NCI-H774 (cell line): Measurements from ENCODE around the gene LRP1.
A peak's percentile ranks its signal among the peaks of the same experiment; 100 is the strongest.

Source experiments
- DNase-seq: peaks from one replicate; lab custom pipeline; 2025; lab: John Stamatoyannopoulos, UW

LRP1 gene

DNA sequence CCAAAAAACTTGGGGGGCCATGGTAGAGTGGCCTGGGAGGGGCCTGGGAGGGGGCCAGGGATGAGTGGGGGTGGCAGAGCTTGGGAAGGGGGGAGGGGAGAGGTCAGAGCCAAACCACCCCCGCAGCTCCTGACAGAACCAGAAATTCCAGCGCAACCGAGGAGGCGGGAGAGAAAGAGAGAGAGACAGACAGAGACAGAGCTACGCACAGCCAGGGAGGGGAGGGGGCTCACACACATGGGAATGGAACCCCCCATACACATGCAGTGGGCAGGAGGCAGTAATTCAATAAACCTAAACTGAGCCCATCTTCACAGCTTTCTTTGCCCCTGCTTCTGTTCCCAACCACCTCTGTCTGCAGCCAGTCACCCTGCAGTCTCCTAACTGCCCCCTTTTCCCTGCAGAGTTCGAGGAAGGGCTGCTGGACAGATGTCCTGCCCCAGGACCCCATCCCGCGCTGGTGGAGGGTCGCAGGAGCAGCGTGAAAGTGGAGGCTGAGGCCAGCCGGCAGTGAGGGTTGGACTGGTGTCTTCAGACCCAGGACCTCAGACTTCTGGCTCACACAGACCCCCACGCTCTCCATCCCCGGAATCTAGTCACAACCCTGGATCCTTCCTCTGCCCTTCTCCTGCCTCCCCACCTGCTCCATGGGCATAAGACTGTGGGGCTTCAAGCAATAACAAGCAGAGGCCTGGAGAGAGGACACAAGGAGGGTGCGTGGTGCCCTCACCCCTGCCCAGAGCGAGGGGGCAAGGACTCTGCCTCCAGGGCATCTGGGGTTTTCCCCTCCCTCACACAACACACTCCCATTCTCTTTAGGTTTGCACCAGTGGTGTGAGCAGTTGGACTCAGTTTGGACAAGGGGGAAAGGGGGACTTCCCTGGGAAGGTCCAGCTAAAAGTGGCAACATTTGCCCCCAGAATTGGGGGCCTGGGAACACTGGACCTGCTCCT lies 33.8 kb upstream of the LRP1 start:
- DNase-seq: no peak

DNA sequence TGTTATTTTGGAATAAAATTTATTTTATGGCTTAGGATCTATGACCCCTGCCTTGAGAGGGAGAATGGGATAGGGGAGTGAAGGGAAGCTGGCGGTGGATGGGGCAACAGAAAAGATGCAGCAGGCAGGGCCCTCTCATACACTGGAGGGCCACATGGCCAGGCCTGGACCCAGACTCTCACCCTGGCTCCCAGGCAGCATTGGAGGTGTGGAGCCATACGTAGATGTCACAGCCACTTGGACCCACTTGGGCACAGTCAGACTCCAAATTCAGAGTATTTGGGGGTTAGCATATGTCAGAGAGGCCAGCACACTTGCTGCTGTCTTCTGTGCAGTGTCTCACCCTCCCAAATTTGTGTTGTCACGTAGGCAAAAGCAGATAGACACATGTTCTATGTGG lies 32.8 kb upstream of the LRP1 start:
- no peak for DNase-seq

DNA sequence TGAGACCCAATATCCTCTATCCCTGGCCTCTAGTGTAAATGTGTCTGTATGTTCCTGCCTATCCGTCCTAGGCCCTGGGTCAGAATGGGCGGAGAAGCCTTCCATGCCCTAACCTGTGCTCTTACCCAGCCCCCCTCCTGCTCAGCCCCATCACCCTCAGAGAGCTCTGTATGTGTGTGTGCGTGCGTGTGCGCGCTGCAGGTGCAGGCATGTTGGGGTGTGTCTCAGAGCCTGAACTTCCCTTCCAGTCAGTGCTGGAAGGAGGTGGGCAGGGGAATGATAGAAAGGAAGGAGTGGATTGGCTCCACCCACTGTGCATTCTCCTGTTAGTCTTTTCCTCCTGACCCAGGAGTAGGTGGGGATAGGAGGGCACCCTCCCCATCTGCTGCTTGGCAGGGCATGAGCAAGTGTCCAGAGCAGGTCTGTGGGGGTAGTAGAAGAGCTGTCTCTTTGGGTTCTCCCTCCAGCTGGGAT lies 32.1 kb upstream of the LRP1 start:
- no peak for DNase-seq

DNA sequence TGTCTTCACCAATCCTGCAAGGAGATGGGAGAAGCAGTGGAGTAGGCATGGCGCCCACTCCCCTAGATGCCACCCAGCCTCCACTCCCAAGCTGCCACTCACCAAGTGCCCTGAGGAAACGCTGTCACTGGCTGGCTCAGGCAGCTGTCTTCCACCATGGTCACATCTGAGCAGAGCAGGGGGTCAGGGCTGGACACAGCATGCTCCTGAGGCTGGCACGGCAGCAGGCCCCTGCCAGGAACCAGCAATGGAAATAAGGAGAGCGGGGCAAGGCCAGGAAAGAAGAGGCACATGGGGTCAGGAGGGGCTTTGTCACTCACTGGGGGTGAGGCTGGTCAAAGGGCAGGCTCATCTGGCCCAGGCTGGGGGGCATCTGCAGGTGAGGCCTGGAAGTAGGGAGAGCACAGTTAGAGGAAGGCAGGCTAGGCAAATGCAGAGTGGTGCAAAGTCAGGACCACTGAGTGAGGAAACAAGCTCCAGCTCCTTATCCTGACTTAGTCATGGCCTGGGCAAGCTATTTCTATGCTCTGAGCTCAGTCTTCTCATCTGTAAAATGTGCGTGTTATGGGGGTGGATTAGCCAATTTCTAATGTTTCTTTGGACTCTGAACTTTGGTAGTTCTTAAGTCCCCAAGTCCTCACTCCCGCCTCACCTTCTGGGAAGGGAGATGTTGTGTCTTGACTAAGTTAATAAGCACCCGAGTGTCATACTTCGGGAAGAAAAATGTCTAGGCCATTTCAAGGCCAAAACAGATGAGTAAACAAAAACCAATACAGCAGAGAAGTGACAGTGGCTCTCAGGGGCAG lies 31.3 kb upstream of the LRP1 start:
- no peak for DNase-seq

DNA sequence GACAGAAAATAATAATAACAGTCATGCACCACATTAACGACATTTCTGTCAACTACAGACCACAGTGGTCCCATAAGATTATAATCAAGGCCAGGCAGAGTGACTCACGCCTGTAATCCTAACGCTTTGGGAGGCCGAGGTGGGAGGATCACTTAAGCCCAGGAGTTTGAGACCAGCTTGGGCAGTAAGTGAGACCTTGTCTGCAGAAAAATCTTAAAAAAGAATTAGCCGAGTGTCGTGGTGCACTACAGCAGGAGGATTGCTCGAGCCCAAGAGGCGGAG lies 30.8 kb upstream of the LRP1 start:
- no peak for DNase-seq

DNA sequence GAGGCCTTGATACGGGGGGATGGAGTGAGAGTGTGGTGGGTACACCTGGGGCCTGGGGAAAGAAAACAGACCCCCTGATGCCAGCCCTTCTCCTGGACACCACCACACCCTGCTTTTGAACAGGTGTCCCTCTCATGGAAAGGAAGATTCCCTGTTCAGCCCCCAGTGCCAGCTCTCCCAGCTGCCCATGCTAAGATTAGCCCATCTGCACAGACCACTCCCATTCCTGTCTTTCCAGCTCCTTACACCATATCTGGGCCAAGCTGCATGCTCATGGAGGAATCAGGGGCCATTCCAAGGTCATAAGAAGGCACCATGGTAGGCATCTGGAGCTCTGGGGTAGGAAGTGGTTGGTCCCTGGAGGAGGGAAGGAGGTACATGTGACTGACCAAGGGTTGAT lies 29.7 kb upstream of the LRP1 start:
- DNase-seq: no peak

DNA sequence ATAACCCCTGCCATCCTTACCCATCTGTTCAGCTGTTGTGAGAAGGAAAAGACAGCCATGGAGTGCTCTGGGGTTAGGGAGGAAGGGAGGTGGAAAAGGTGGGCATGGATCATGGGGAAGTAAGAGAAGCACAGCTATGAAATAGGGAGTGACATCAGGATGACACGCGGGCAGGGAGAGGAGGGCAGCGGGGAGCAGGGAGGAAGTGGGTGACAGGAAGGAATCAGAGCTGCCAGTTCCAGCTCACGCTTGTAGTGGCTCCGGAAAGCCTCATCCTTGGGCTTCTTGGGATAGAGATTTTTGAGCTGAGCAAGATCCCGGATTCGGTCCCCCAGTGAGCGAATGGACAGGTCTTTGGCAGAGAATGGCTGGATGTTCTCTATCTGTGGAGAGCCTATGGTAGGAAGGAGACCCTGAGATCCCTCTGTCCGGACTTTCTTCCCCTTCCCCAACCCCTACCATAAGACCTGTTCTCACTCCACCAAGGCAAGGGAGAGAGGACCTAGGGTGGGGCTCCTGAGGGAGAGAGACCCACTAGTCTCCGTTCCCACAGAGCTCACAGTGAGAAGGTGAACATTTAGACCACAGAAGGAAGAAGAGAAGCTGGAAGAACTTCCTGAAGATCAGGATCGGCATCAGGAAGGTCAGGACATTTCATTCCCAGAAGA lies 29.1 kb upstream of the LRP1 start:
- DNase-seq: no peak

DNA sequence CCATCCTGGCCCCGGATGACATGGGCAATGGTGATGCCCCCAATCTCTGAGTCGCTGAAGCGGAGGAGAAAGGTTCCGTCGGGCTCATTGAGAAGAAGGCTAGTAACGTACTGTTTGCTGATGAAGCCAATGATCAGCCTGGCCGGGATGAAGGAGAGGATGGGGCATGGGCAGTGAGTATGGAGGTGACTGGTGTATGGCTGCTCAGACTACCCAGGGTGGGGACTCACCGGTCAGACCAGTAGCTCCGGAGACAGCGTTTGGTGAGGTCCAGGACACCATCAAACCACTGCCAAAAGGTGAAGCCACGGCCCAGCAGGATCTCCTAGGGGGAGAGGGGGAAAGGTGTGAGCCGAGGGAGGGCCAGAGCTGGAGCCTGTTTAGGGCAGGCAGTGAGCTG lies 28.5 kb upstream of the LRP1 start:
- DNase-seq: no peak

DNA sequence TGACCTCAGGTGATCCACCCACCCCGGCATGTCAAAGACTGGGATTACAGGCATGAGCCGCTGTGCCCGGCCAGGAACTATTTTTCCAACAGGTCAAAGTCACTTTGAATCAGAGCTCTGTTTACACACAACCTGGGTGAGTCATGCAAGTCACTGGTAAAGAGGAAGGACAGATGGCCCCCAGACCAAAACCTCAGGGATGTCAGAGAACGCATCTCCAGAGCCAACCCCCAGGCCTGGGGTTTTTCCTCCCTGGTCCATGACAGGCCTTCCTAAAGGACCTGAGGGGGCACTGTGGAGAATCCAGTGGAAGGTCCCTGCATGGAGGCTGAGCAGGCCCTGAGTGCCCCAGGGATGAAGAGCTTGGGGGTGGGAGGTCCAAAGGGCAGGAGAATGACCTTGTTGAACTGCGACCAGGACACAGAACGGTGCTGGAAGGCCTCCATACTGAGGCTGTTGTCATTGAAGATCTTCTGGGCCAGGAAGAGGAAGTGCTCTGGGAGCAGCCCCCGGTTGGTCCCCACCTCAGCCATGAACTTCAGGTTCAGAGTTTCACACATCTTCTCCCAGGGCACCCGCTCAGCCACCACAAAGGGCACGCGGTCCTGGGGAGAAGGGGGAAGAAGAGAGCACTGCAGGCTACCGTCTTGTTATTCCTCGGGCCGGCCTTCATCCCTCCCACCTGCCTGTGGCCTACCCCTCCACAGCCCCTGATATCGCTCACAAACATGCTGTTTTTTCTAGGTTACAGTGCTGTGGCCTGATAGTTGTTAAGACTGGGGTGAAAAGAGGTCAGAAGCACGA lies 26.2 kb upstream of the LRP1 start:
- no peak for DNase-seq

DNA sequence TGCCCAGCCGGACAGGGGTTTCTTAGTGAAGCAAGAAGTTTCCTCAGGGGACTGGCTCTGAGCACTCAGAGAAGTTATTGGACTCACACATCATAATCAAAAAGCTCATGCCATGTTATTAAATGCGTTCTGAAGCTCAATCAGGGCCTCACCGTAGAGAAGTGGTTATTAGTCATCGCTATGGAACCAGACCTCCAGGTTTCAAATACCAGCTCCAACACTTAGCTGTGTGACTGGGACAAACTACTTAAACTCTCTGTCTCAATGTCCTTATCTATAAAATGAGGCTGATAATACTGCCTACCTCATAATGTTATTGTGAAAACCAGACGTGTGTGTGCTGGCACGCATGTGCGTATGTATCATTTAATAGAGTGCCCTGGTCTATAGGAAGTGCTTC lies 24.4 kb upstream of the LRP1 start:
- DNase-seq: no peak

DNA sequence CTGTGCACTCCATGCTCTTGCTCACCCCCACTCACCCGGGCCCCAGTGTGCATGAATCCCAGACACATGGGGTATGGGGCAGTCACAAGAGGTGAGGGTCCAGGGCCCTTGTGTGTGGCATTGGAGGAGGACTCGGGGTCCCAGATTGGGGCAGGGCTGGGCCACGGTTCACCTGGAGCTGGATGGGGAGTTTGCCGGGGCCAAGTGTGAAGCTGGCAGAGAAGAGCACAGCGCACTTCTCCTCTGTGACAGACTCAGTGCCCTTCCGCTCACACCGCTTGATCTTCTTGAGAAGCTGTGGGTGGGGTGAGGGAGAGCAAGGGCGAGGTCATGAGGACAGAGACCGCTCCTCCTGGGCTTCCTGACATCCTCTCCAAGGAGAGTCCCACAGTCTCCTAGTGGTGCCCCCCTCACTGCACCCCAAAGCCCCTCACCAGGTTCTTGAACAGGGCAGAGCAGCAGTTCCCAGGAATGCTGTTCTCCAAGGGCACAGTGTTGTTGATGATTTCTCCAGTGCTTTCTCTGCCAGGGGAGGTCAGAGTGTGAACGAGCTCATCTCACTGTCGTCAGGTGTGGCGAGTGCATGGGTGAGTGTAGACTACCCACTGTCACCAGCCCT lies 23.9 kb upstream of the LRP1 start:
- no peak for DNase-seq

DNA sequence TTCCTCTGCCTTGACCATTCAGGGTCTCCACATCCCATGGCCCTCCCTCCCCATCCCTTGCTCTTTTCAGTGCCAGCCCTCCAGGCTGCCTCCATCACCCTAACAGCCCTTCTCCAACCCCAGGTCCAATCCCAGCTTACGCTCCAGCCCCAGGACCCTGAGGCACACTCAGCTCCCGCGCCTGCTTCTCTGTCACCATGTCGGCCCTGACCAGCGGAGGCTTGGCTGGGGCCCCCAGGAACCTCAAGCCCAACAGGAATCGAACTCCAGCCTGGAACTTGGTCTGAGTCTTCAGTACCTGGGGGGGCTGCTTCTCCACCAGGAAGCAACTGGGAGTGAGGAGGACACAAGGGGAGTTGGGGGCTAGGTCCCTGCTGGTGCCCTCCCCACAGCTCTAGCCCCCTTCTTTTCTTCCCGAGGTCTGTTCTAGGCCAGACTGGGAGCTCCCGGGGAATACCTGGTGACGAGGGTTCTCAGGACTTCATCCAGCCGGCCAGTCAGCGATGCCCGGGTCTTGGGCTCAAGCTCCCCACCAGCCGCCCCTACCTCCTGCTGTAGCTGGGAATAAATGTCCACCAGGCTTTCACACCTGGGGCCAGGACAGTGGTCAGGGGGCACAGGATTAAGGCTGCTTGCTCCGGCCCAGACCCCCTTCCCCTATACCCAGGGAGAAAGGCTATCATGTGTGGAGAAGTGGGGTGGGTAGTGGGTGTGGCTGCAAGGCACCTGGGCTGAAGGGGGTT lies 23.1 kb upstream of the LRP1 start:
- DNase-seq: no peak

DNA sequence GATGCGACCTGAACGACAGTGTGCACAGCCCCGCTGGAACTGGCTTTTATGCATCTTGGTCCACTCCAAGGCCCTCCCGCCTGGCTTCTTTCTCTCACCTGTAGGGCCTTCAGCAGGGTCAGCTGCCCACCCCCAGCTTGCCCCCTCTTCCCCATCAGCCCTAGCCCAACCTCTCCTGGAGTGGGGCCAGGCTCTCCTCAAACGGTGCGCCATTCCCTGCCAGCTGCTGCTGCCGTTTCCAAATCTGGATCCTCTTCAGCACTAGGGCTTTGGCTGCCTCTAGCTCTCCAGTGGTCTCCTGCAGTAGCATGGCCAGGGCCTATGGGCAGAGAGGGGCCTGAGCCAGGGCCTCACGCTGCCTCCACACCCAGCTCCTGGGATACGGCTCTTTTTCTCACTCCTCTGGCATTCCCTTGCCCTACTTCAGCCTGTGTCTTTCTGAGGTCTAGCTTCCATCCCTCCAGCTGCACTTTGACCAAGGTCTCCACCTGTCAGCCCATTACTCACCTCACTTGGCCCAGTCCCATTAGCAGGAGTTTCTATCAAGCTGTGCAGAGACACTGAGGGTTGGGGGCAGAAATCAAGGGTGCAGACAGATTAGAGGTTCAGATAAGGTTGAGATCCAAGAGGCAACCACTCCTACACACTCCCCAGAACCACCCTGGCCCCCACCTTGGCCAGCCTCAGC lies 22.1 kb upstream of the LRP1 start:
- DNase-seq: no peak

DNA sequence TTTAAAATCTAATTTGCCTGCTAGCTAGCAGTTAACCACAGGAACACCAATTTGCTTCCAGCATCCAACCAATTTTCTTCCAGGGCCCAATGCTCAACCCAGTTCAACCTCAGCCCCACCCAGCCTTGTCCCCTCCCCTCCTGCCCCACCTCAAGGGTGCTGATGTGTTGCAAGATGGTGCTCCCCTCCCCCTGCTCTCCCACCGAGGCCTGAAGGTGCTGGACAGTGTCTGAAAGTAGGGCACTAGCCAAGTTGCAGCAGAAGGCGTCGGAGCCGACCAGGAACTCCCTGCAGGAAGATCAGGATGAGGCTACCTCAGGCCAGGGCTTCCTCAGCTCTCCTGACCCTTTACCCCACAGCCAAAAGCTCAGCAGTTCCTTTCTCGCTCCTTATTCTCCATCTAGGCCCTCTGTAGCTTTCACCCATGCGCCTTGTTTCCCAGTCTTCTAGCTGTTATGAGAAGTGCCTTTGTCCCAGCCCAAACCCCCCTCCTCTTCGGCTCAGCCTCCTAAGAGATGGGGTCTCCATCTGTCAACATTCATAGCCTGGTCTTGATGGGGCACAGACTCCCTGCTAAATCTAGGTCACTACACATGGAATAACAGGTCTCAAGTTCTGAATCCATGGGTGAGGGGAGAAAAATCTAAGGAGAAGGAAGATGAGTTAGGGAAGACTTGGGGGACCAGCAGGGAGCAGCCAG lies 20.7 kb upstream of the LRP1 start:
- DNase-seq: no peak

DNA sequence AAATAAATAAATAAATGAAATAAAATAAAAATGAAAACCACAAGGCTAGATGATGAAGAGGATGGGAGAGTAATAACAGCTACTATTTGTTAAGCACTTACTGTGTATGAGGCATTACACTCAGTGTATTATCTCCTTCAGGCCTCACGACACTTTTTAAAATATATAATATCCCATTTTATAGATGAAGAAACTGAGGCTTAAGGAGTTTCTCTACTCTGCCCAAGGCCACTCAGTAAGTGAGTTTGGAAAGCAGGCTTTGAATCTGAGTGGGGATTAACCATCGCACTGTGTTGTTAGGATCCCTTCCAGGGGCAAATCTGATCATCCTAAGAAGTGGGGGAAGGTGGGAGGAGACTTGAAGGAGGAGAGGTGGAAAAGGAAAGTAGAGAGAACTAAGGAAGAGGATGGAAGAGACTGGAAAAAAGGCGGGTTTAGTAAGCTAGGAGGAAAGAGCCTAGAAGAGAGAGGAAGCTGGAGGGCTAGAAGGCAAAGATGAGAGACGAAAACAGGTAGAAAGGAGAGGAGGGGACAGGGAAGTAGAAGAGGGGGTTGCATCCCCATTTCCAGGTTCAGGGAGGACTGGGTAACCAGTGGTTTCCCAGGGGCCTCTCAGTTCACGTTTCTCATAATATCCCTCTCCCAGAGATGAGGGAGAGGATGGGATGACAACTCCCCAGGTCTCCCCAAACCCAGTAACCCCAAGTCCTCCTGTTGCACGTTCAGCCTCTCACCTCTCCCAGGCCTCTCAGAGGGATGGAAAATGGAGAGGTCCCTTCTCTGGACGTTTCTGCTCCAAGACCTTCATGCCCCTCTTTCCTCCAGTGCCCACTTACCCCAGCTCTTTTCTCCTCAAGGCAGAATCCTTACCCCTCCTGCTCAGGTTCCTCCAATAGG lies 18.8 kb upstream of the LRP1 start:
- DNase-seq: no peak

DNA sequence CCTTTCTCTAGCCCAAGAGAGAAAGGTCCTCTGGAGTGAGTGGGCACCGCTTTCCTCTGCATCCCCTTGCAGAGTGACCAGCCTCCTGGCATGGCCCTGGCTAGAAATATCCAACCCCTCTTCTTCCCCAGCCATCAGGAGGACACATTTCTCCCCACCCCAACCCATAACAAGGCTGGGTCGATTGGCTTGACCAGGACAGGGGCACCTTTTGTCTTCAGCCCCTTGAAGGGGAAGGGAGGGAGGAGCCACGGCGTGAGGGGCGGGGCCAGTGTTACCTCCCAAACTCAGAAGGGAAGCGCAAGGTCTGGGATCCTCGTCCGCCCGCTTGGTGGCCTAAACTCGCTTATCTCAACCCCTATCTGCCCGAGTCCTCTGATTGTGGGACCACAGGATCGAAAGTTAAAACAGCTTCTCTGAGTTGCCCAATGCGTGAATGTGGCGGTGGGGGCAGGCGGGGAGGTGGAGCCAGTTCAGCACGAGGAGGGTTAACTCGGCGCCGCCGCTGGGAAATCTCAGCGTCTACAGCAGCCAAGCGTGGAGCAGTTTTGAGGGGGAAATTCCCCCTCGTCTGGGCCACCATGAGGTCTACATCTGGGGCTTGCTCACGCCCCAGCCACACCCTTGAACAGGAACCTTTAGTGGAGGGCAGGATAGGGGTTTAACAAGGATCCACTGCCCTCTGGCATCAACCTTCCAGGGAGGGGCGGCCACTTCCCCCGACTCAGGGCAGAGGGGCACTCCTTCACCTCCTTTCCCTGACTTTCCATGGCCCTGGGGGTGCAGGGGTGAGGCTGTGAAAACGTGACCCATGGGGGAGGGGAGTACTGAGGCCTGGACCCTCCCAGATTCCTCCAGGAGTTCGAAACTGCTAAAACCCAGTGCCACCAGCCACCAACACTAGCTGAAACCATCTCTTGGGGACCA lies 17.9 kb upstream of the LRP1 start:
- DNase-seq: peak; percentile 30

DNA sequence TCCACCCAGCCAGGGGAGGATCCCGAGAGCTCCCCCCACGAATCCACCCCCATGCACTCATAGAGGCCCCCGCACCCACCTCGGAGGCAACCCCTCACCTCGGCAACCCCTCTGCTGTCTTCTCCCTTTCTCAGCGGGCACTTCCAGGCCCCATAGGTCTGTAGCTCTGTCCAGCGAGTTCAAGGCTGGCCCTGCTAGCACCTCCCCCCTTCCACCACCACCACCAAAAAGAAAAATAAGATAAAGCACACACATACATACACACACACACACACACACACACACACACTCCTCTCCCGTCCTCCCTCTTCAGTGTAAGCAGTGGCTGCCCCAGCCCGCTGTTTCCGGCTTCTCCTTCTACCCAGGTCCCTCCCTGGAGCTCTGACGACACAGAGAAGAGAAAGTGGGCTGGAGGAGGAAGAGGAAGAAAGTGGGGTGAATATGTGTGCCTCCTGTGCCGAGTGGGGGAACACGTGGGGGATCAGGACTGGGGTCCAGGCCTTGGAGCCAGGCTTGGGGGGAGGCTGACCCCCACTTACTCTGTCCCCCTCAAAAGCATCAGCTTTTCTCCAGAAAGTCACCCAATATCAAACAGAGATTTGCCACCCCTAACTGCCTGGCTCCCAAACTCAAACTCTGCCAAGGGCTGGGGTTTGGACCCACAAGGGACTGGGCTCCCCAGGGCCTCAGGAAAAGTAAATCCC lies 17.1 kb upstream of the LRP1 start, which contains the start of gene STAT6:
TSS of gene STAT6 (minus strand) at position 332 of the 704 bp plus-strand sequence. CDS start 3,084 bp downstream, outside the sequence.
- peak; percentile 58 for DNase-seq
